Thoracic aorta (tissue), 2 donors: Measurements from ENCODE around the gene LAGE3. TPM values are rescaled to one million over a fixed set of nuclear protein-coding genes. Genes with fewer than 3 reads are reported as not detected.
"Not testable (repeated sequence)": the region's sequence is repeated elsewhere in the genome, so short reads cannot be mapped to it uniquely, and the experiment has no call there.

Source experiments
- ATAC-seq: fragments of 150-250 bp; one replicate; pipeline ENCODE4 v1.8.0; 2017; ENCODE audit warnings: low read depth; ENCODE audit not compliant: insufficient number of reproducible peaks, low FRiP score
- DNase-seq: peaks from one replicate; pipeline ENCODE4 v3.0.0-alpha.2; 2020; ENCODE audit warnings: low spot score
- H3K27ac ChIP-seq, 2 donors: fragments of 200-600 bp; sonication (generic); 1 replicate in 1 of 2; 2 replicates in 1 of 2; pipeline ENCODE4 v1.5.1; 2016; ENCODE audit warnings: mild to moderate bottlenecking in 2 of 2, moderate library complexity in 2 of 2
- H3K27me3 ChIP-seq: fragments of 200-600 bp; sonication (generic); replicated peaks from 2 replicates; pipeline ENCODE4 v1.6.0; 2016; ENCODE audit warnings: mild to moderate bottlenecking; ENCODE audit not compliant: insufficient read depth
- H3K36me3 ChIP-seq: fragments of 200-600 bp; sonication (generic); one replicate; pipeline ENCODE4 v1.5.1; 2016
- H3K4me1 ChIP-seq, 2 donors: fragments of 200-600 bp; sonication (generic); 1 replicate in 1 of 2; 2 replicates in 1 of 2; pipeline versions ENCODE4 v1.5.1 to v1.6.0; 2016; ENCODE audit warnings: low read depth in 2 of 2, mild to moderate bottlenecking in 1 of 2; ENCODE audit not compliant: control insufficient read depth in 1 of 2
- H3K4me3 ChIP-seq: fragments of 200-600 bp; sonication (generic); 2 replicates; pipeline ENCODE4 v1.5.1; 2016; ENCODE audit warnings: mild to moderate bottlenecking
- H3K9me3 ChIP-seq: fragments of 200-600 bp; sonication (generic); 2 replicates; pipeline ENCODE4 v1.5.1; 2016
- total RNA-seq, 2 donors: library from RNA; depleted of rRNA; stranded (reverse); fragments of >200 nt; gene quantifications; one replicate each; pipeline versions ENCODE4 v1.1.0 to v1.2.3, GENCODE V29; 2016
- TF ChIP-seq, protein P1 (sequence below): fragments of 200-600 bp; sonication (generic); IDR thresholded peaks from one replicate; pipeline ENCODE4 v1.5.1; 2019; ENCODE audit warnings: antibody characterized with exemption

Gene LAGE3
- total RNA-seq, 2 donors from 2014 or later: 2.1 to 8.9 TPM

DNA sequence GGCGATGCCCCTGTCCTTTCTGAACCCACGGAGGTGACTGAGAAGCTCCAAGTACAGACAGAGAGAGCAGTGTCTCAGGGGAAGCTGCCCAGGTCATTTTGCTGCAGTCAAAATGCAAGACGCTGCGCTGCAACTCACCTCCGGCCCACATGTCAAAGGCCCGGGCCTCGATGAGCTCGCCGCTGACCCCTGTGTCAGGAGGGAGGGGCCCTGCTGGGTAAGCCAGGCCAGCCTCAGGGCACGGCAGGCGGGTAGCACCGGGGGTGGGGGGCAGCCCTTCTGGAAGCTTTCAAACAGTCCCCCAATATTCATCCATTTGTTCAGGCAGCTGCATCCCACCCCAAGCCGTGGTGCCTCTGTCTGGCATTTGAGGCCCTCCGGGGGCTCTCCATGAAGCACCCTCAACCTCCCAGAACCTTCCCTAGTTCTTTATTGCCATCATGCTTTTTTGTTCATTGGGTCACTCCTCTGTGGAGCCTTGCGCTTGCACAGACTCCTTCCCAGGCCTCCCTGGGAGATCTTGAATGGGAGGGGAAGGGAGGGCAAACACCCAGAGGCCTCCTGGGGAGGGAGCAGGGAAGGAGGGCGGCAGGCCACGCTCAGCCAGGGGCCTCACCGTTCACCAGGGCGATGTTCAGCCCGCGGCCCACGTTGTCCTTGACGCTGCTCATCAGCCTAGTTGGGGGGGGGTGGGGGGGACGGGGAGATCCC, 28.7 kb upstream of the LAGE3 start:
- no peaks in the 10 kb centered on the region for H3K27me3 ChIP-seq
- H3K4me1 ChIP-seq: no peaks in the 10 kb centered on the region
- no peak for DNase-seq
- no peaks in the 10 kb centered on the region for H3K9me3 ChIP-seq
- TF ChIP-seq, protein P1, sequence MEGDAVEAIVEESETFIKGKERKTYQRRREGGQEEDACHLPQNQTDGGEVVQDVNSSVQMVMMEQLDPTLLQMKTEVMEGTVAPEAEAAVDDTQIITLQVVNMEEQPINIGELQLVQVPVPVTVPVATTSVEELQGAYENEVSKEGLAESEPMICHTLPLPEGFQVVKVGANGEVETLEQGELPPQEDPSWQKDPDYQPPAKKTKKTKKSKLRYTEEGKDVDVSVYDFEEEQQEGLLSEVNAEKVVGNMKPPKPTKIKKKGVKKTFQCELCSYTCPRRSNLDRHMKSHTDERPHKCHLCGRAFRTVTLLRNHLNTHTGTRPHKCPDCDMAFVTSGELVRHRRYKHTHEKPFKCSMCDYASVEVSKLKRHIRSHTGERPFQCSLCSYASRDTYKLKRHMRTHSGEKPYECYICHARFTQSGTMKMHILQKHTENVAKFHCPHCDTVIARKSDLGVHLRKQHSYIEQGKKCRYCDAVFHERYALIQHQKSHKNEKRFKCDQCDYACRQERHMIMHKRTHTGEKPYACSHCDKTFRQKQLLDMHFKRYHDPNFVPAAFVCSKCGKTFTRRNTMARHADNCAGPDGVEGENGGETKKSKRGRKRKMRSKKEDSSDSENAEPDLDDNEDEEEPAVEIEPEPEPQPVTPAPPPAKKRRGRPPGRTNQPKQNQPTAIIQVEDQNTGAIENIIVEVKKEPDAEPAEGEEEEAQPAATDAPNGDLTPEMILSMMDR: no peak
- H3K27ac ChIP-seq: no peak overlapping the region
- H3K36me3 ChIP-seq: peaks cover 3% of the 10 kb centered on the region
- ATAC-seq: no peak
- no peak overlapping the region for H3K4me3 ChIP-seq

DNA sequence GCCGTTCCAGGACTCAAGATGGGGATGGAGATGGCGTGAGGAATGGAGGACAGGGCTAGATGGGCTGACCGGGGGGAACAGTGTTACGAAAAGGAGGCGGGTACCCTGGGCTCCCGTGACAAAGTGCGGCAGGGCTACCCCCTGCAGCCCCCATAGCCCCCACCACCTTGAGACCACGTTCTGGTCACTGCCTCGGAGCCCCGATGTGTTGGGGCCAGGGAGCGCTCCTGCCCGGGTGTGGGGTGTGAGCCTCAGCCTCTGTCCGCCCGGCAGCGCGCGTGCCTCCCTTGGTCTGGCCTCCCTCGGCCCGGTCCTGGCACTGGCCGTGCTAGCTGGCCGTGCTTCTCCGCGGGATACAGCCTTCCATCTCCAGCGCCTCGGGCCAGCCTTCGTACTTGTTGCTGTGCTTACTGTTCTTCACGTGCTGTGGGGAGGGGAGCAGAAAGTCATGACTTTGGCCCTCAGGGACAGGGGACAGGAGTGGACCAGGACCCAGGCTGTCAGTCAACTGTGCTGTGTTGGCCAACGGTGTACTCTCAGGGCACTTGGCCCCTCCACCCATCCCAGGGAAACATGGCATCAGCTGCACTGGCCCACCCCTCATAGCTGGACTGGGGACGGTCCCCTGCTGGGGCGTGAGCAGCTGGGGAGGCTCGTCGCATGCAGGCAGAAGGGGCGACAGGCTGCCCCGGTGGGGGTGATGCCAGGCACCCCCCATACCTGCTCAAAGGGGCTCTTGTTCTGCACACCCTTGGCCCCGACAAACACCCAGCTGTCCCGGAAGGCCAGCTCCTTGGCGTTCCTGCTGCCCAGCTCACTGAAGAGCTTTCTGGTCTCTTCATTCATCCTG, 27.6 kb upstream of the LAGE3 start:
- Histone ChIP-seq H3K9me3 (no peaks in the 10 kb centered on the region), H3K27me3 (no peaks in the 10 kb centered on the region)

DNA sequence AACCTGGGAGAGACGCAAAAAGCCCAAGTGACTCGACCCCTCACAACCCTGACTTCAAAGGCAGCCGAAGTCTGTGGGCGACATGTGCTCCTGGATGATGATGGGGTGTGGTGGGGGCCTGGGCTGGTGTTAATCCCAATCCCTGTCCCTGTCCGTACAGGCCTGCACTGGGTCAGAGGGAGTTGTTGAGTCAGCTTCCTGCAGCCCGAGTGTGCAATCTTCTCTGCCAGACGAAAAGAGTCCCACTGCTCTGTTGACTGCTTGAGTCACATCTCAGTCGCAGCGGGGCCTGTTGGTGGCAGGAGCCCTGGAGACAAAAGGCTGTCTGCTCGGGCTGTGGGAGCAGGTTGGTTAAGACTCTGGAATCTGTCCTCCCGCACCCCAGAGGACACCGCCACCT, 26.7 kb upstream of the LAGE3 start:
- TF ChIP-seq, protein P1: no peak
- H3K36me3 ChIP-seq: peaks cover 3% of the 10 kb centered on the region
- H3K9me3 ChIP-seq: no peaks in the 10 kb centered on the region
- DNase-seq: no peak
- no peak overlapping the region for H3K27ac ChIP-seq
- no peak overlapping the region for H3K4me3 ChIP-seq
- H3K27me3 ChIP-seq: no peaks in the 10 kb centered on the region
- no peak for ATAC-seq
- no peaks in the 10 kb centered on the region for H3K4me1 ChIP-seq

More for the DNA sequence above, 27.6 kb upstream of the LAGE3 start:
- H3K4me1 ChIP-seq: no peaks in the 10 kb centered on the region
- H3K4me3 ChIP-seq: no peak overlapping the region
- no peak for DNase-seq
- H3K36me3 ChIP-seq: peaks cover 3% of the 10 kb centered on the region
- H3K27ac ChIP-seq: no peak overlapping the region
- TF ChIP-seq, protein P1: no peak
- no peak for ATAC-seq

DNA sequence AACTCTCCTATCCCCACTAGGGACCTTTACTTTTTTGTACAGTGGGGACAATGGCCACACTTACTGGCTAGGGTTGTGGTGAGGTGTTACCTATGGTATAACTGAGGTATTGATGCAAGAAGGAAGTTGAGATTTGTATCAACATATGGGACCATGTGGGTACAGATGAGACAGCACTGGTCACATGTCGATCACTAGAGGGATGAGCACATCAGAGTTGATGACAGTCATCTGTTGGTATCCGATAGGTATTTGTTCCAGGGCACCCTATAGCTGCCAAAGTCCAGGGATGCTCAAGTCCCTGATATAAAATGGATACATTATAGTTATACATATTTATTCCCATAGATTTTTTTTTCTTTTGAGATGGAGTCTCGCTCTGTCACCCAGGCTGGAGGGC, 23.9 kb upstream of the LAGE3 start:
- no peak for ATAC-seq
- Histone ChIP-seq H3K4me1 (peaks cover 0 to 6% of the 10 kb centered on the region in 2 donors), H3K27ac (no peak overlapping the region)

DNA sequence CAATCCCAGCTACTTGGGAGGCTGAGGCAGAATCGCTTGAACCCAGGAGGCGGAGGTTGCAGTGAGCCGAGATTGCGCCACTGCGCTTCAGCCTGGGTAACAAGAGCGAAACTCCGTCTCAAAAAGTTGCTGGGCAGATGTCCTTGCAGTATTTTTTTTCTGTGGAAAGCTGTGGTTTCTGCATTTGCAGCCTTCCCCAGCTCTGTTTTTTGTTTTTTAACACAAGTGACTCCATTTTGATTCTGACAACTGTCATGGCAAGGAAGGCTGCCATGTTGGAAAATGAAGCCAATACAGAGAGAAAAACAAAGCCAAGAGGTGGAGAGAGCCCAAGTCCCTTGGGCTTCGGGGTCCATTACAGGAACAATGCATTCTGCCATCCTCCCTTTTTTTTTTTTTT, 23.0 kb upstream of the LAGE3 start:
- ATAC-seq (no peak), DNase-seq (no peak)
- Histone ChIP-seq H3K36me3 (peaks cover 1% of the 10 kb centered on the region), H3K4me3 (no peak overlapping the region), H3K9me3 (no peaks in the 10 kb centered on the region), H3K4me1 (peaks cover 0 to 6% of the 10 kb centered on the region in 2 donors), H3K27ac (no peak overlapping the region), H3K27me3 (no peaks in the 10 kb centered on the region)
- TF ChIP-seq, protein P1: no peak

More for the DNA sequence above, 23.9 kb upstream of the LAGE3 start:
- Histone ChIP-seq H3K36me3 (peaks cover 3% of the 10 kb centered on the region), H3K27me3 (no peaks in the 10 kb centered on the region), H3K9me3 (no peaks in the 10 kb centered on the region), H3K4me3 (no peak overlapping the region)
- DNase-seq: no peak
- TF ChIP-seq, protein P1: no peak

DNA sequence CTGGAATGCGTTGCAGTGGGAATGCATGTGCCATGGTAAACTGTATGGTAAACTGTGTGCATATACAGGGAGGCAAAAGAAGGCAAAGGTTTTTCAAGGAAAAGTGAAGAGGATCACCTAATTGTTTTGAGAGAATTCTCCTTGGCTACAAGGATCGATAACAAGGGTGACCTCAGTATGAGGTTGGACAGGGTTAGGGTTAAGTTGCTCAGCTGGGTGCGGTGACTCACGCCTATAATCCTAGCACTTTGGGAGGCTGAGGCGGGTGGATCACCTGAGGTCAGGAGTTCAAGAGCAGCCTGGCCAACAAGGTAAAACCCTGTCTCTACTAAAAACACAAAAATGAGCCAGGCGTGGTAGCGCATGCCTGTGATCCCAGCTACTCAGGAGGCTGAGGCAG, 22.3 kb upstream of the LAGE3 start:
- H3K36me3 ChIP-seq, H3K4me3 ChIP-seq, H3K27me3 ChIP-seq, H3K27ac ChIP-seq, H3K9me3 ChIP-seq, H3K4me1 ChIP-seq, ATAC-seq, DNase-seq: not testable (repeated sequence)

DNA sequence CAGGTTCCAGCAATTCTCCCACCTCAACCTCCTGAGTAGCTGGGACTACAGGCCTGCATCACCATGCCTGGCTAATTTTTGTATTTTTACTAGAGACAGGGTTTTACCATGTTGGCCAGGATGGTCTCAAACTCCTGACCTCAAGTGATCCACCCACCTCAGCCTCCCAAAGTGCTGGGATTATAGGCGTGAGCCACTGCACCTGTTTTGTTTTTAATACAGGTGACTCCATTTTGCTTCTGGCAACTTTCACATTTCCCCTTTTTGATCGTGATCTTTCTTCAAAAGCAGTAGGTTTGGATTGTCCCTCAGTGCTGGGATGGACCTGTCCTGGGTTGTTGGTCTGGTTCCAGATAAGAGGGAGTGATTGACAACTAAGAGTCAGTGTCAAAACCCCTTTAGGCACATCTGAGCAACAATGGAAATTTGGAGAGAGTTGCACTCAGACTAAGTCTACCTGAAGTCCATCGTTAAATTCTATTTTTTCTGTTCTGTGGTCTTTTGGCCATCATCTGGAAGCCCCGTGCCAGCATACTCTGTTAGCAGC, 17.6 kb upstream of the LAGE3 start:
- H3K4me3 ChIP-seq, H3K36me3 ChIP-seq, H3K27me3 ChIP-seq, DNase-seq, H3K27ac ChIP-seq, H3K4me1 ChIP-seq, H3K9me3 ChIP-seq, ATAC-seq: not testable (repeated sequence)
